GM19238 (cell line): ENCODE results near the gene ENKUR.
"Not testable (repeated sequence)": the region's sequence is repeated elsewhere in the genome, so short reads cannot be mapped to it uniquely, and the experiment has no call there.

Source experiments
- DNase-seq: peaks from one replicate; pipeline ENCODE4 v3.0.0; 2011; ENCODE audit warnings: low spot score; ENCODE audit not compliant: insufficient read length

The ENKUR gene

DNA sequence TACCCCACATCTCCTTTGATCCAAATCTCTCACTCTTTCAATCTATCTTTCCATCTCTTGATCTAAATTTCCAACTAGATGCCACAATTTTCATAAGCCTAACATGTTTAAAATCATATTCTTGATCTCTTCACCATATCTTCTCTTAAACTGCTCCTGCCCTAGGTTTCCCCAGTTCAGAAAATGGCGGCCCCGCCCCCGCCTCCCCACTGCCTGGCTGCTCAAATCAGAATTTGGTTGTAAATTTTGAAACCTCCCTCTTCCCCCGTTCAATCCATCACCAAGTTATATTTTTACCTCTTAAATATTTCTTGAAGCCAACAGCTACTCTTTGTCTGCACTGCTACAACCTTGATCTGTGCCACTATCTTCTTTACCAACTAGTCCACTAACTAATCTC is 36.3 kb downstream of the ENKUR start:
- DNase-seq = no peak

DNA sequence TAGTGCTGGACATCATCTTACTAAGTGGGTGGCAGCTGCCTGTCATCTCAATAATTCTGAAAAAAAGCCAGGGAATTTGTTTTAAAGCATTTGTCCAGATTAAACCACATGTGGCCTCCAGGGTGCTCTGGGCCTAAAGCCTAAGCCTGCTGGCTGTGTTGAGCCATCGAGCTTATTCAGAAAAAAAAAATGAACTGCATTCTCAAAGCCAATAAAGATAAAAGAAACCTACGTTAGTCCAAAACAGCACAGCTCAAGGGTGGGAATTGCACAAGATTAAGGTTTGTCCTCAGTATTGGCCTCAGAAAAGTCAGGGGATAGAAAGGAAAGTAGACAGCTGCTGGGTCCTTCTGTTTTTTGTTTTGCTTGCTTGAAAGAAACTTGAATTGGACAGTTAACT is 41.0 kb downstream of the ENKUR start:
- DNase-seq = no peak

DNA sequence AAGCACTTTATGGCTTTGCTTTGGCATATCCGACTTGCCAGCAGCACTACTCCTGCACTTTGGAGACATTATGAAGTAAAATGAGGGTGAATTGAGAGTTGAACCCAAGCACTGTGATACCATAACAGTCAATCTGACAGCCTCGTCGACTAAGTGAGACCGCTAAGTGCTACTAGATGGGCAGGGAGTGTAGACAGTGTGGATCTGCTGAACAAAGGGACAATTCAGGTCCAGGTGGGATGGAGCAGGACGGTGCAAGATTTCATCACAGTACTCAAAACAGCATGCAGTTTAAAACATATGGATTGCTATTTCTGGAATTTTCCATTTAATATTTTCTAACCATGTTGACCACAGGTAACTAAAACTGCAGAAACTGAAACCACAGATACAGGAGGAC is 42.8 kb downstream of the ENKUR start:
- DNase-seq = no peak

- DNase-seq = no peak
Observed at GRCh38 chr10:24971374-24971773, 44.6 kb downstream of the ENKUR start.

DNA sequence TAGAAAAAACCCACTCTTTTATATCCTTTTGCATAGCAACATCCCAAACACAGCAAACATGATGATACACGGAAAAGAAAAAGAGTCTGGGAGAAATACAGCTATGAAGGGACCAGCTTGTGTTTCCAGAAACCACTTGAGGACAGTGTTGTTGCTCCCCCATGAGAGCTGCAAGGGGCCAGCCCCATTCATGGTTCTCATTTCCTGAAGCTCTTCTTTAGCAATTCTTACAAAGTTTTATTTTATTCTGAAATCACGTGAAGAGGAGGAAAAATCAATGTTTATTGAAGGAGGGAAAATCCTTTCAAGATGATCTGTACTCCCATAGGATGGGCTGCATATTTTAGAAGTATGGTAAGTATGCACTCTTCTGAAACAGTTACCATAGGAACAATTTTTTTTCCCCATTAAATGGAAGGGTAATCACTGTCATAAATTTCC is 46.1 kb downstream of the ENKUR start:
- DNase-seq = no peak

- DNase-seq = not testable (repeated sequence)
Observed at GRCh38 chr10:24968951-24969350, 47.0 kb downstream of the ENKUR start.

DNA sequence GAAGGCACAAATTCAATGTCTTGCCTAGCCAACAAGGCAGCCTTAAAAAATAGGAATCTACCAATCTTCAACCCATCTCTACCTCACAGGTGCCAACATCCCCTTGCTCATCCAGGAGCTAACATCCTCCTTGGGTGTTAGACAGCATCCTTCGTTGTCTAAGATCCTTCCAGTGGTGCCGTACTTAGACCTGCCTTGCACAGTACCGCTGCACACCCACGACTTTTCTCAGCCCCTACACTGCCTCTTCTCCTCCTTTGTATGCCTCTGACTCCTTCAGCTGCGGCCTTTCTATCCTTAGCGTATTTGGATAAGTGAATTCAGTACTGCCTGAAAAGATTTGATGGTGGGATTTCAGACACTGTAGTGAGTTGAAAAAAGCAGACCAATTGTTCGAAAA is 47.6 kb downstream of the ENKUR start:
- no peak for DNase-seq

DNA sequence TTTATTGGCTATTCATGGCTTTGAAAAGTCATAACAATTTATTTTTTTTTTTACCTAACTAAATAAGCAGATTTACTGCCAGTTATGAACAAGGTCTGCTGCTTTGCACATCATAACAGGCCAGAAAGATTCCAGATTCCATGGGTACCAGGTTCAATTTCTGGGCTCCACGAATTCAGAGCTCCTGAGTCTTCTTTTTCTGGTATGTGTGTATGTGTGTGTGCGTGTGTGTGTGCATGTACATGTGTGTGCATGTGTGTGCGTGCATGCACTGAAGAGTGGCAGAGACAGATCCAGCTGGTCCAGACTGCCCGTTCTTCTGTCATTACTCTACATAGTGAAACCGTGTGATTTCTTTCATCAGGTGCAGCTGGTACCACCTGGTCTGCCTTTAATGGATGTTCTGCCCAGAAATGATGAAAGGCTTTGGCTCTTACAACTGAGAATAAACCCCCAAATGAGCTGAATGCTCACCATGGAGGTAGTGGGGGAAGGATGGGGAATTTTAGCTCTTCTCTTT is 48.9 kb downstream of the ENKUR start:
- DNase-seq = no peak

- DNase-seq = no peak
Observed at GRCh38 chr10:24965051-24965450, 50.9 kb downstream of the ENKUR start.

GRCh38 chr10:24963521-24964041 is 52.4 kb downstream of the ENKUR start:
- no peak for DNase-seq

DNA sequence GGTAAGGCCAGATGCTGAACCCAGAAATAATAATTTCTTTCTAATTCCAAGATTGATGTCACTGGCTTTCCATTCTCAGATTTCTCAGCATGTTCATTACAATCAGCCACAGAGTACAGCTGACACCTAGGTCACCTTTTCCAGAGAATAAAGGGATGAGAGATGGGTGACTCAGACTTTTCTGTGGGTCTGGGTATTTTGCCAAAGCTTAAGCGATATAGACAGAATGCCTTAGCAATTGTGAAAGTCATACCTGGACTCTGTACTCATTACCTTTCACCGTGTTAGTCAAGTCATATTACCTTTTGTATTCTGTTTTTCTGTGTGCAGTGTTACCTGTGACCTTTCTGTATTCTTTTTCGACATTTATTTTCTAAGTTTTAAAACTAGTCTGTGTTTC is 53.0 kb downstream of the ENKUR start:
- DNase-seq = no peak

DNA sequence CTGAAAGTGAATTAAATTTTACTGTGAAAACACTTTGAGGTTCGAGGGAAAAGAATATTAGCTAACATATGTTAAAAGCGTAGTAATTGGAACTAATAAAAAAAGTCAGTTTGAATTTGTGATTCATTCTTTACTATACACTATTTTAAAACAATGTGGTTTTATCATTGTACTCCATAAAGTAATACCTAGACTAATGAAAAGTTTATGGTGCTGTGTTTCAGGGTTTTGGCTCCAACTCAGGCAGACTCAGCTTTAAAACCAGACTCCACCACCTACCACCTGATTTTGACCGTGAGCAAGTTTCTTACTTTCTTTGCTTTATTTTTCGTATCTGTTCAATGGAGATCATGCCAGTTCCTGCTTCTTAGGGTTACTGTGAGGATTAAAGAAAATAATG is 54.4 kb downstream of the ENKUR start:
- no peak for DNase-seq

DNA sequence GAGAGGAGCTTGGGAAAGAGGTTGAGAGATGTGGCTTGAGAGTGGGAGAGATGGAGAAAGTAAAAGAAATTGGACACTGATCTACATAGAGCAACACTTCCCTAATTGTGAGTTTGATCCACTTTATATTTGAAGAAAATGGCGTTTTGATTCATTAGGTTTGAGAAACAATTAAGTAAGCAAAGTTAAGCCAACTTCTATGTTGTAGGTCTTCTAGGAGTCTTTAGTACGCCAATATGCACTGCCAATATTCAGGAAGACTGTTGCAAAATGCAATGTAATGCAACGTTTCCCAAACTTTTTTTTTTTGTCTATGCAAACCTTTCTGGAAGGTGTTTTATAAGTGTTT is 56.6 kb downstream of the ENKUR start:
- DNase-seq = no peak

GRCh38 chr10:24958721-24959381 is 57.1 kb downstream of the ENKUR start:
- DNase-seq = no peak

- DNase-seq = no peak
Observed at GRCh38 chr10:24958091-24958720, 57.8 kb downstream of the ENKUR start.

GRCh38 chr10:24957624-24958051 is 58.3 kb downstream of the ENKUR start:
- not testable (repeated sequence) for DNase-seq

GRCh38 chr10:24953675-24954074 is 62.3 kb downstream of the ENKUR start:
- no peak for DNase-seq

- peak; percentile 31 for DNase-seq
Observed at GRCh38 chr10:24952707-24953645, 63.0 kb downstream of the ENKUR start.

DNA sequence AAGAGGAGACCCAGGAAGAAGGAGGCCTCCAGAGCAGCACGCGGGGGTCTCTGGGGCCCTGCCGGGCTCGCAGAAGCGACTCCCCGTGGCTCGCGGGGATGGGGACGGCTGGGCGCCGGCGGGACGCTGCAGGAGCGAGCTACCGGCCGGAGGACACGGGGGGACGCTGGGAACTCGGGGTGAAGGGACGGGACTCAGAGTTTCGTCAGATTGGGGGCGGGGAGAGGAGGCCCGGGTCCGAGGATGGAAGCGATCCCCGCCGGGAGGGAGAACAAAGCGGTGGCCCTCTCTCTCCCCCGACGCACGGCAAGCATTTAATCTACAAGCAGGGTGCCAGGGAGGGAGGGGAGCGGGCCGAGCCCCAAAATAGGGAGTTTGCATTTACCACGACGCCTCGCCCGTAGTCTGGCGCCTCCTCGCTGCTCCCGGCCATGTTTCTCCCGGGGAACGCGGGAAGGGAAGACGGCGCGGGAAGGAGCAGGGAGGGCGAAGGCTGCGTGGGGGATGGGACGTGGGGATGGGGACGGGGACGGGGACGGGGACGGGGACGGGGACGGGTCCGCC is 63.7 kb downstream of the ENKUR start, which contains the start of gene PRTFDC1:
Gene PRTFDC1 (minus strand): TSS at position 464 of the 564 bp plus-strand sequence. CDS start 31 bp downstream, at position 433.
- peak; percentile 23 for DNase-seq

DNA sequence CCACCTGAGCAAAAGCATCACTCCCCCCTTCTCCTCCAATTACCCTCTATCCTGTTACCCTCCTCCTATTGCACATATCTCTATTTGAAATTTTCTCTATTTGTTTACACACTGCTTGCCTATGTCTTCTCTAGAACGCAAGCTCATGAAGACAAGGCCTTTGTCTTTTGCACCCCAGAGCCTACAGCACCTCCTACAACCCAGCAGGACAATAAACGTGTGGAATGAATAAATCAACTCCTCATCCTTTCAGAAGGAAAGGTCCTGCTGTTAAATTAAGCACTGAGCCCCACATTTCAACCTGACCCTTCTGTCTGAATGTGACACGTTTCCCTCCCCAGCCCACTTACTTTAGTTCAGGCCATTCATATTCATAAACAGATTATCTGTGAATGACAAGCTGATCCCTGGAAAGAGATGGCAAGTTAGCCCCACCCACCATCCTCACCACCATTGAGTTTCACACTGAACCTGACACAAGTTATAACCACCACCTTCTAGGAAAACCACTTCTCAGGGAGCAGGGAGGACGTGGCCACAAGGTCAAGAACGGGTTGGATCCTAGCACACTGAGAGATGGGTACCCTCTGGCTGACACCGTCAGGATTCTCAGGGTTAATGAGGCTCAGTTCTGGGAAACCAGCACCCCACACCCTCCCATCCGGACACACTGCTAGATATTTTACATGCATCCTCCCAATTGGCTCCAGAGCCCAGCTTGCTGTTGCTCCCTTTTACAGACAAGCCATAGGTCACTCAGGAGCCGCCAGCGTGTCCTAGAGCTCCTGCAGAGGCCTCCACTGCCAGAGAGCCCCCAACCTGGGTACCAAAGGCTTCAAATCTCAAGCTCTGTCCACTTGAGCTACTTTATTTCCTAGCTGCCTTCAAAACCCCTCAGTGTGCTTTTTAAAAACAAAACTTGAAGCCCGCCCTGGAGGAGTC is 64.5 kb downstream of the ENKUR start:
- DNase-seq = no peak
